ENCODE data around the gene GOSR2.

GOSR2 gene

DNA sequence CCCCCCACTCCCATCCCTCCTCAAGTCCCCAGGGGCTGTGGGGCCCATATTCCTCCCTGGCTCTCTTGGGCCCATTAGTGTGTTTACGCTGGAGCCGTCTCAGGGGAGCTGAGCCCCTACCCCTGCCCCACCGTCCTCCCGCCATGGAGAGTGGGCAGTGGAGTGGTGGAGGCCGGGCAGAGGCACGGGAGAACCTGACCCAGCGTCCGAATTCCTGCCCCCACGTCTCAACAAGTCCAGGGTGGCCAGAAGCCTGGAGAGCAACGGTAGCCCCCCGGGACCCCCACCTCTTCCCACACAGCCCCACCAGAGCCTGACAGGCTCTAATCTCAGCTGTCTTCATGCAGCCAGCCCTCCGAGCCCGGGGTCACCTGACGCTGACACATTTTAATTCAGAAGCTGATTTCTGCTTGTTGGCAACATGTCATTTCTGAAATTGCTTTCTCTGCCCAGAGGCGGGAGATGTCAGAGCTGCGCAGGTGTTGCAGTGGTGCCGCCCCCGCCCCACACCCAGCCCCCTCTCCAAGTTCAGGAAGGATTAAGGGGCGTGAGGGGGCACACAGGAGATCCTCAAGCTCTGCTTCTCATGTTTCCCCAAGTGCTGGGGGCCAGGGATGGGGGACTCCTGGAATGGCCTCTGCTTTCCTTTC lies 39.0 kb upstream of the GOSR2 start:
- TF ChIP-seq, protein P1, sequence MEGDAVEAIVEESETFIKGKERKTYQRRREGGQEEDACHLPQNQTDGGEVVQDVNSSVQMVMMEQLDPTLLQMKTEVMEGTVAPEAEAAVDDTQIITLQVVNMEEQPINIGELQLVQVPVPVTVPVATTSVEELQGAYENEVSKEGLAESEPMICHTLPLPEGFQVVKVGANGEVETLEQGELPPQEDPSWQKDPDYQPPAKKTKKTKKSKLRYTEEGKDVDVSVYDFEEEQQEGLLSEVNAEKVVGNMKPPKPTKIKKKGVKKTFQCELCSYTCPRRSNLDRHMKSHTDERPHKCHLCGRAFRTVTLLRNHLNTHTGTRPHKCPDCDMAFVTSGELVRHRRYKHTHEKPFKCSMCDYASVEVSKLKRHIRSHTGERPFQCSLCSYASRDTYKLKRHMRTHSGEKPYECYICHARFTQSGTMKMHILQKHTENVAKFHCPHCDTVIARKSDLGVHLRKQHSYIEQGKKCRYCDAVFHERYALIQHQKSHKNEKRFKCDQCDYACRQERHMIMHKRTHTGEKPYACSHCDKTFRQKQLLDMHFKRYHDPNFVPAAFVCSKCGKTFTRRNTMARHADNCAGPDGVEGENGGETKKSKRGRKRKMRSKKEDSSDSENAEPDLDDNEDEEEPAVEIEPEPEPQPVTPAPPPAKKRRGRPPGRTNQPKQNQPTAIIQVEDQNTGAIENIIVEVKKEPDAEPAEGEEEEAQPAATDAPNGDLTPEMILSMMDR (IDR thresholded peaks at IDR 0.05; ENCODE audit: insufficient read depth, low read length, poor library complexity, severe bottlenecking), result no peak
- H3K4me3 ChIP-seq (replicated peaks; ENCODE audit: low read depth, low read length), result no peak overlapping the region
- DNase-seq (ENCODE audit: extremely low read depth, insufficient read length), result no peak
- no peaks in the 10 kb centered on the region; the same call in none of the 2 replicates for H3K27me3 ChIP-seq (replicated peaks; ENCODE audit: control insufficient read depth, insufficient read depth, low read length)
- H3K36me3 ChIP-seq (ENCODE audit: control insufficient read depth, insufficient read depth, low read length), result no peaks in the 10 kb centered on the region

DNA sequence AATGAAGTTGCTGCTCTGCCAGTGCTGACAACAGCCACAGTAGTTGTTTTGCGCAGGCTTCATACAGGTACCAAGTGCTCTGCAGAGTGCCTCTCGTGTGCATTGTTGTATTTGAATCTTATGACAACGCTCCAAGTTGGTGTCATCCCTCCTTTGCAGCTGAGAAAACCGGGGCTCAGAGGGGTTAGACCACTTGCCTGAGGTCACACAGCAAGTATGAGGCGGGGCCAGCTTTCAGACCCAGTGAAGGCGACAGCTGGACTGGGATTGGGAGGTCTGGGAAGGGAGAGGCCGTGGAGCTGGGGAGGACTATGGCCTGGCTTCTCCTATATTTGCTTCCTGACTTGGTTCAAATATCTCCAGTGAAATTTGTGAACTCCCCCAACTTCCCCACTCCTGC lies 38.4 kb upstream of the GOSR2 start:
- Histone ChIP-seq H3K4me3 (replicated peaks; ENCODE audit: low read depth, low read length) (no peak overlapping the region), H3K36me3 (ENCODE audit: control insufficient read depth, insufficient read depth, low read length) (no peaks in the 10 kb centered on the region), H3K27me3 (replicated peaks; ENCODE audit: control insufficient read depth, insufficient read depth, low read length) (no peaks in the 10 kb centered on the region; the same call in none of the 2 replicates)
- TF ChIP-seq, protein P1 (IDR thresholded peaks at IDR 0.05; ENCODE audit: insufficient read depth, low read length, poor library complexity, severe bottlenecking), result no peak
- no peak for DNase-seq (ENCODE audit: extremely low read depth, insufficient read length)

DNA sequence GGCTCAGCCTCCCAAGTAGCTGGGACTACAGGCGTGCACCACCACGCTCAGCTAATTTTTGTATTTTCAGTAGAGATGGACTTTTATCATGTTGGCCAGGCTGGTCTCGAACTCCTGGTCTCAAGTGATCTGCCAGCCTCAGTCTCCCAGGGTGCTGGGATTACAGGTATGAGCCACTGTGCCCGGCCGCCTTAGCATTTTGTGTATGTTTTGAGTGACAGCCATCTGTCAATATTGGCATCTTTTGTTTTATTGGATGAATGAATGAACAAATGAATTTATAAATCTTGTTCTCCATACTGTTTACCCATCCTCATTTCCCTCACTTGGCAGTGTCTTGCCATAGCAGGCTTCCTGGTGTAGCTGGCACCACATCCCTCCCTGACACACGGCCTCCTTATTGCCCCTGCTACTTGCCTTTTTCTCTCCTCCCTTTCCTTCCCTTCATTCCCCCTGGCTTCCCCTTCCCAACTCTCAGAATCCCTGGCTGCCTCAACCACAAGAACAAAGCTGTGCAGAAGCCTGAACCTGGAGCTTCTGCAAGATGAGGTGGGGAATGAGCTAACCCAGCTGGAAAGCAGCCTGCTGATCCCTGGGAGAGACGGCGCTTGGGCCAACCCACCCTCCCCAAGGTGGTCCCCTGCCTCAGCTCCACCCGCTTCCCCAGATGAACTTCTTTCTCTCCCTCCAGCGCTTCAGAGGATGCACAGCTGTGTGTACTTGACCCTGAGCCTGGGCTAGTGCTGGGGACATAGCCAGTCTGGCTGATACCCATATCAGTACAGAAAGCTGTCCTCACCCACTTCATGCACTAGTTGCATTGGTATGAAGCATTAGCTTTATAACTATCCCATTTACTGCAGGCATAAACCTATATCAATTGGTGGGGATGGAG lies 37.3 kb upstream of the GOSR2 start:
- DNase-seq (ENCODE audit: extremely low read depth, insufficient read length), result no peak
- no peaks in the 10 kb centered on the region for H3K36me3 ChIP-seq (ENCODE audit: control insufficient read depth, insufficient read depth, low read length)
- H3K4me3 ChIP-seq (replicated peaks; ENCODE audit: low read depth, low read length), result no peak overlapping the region
- TF ChIP-seq, protein P1 (IDR thresholded peaks at IDR 0.05; ENCODE audit: insufficient read depth, low read length, poor library complexity, severe bottlenecking), result no peak
- peaks cover 3% of the 10 kb centered on the region for H3K27me3 ChIP-seq (replicated peaks; ENCODE audit: control insufficient read depth, insufficient read depth, low read length)

DNA sequence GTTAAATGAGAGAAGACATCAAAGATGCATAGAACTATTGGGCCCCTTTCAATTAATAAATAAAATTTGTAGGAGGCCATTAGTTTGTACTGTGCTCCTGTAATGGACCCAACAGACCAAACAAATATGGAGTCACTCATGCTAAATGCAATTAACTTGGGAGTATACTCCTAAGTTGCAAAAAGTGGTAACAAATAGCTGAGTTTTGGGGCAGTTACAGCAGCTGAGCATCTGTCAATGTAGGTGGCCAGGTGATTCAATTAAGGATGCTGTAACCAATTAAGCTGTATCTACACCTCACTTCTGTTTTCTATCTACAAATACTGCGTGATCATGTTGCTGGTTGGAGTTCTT lies 36.7 kb upstream of the GOSR2 start:
- Histone ChIP-seq H3K36me3 (ENCODE audit: control insufficient read depth, insufficient read depth, low read length) (no peaks in the 10 kb centered on the region), H3K4me3 (replicated peaks; ENCODE audit: low read depth, low read length) (no peak overlapping the region), H3K27me3 (replicated peaks; ENCODE audit: control insufficient read depth, insufficient read depth, low read length) (peaks cover 3% of the 10 kb centered on the region)
- DNase-seq (ENCODE audit: extremely low read depth, insufficient read length), result no peak
- TF ChIP-seq, protein P1 (IDR thresholded peaks at IDR 0.05; ENCODE audit: insufficient read depth, low read length, poor library complexity, severe bottlenecking), result no peak

DNA sequence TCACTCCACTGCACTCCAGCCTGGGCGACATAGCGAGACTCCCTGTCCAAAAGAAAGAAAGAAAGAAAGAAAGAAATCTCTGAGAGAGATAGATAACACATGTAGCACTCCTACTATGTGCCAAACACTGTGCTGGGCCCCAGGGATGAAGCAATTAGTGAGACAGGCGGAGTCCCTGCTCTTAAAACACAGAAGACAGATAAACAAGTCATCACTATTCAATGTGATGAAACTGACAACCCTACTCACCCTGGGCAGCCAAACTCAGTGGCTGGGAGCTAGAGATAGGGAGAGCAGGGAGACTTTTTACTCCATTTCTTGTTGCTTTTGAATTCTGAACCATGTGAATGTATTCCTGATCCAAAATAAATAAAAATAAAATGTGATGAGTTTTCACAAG lies 35.2 kb upstream of the GOSR2 start:
- no peaks in the 10 kb centered on the region for H3K36me3 ChIP-seq (ENCODE audit: control insufficient read depth, insufficient read depth, low read length)
- DNase-seq (ENCODE audit: extremely low read depth, insufficient read length), result no peak
- TF ChIP-seq, protein P1 (IDR thresholded peaks at IDR 0.05; ENCODE audit: insufficient read depth, low read length, poor library complexity, severe bottlenecking), result no peak
- peaks cover 3% of the 10 kb centered on the region for H3K27me3 ChIP-seq (replicated peaks; ENCODE audit: control insufficient read depth, insufficient read depth, low read length)
- no peak overlapping the region for H3K4me3 ChIP-seq (replicated peaks; ENCODE audit: low read depth, low read length)

Data from GM06990 (cell line).